CD14-positive monocyte (primary cell): ENCODE measurements around the gene USP46. TPM values are rescaled to one million over a fixed set of nuclear protein-coding genes. Genes with fewer than 3 reads are reported as not detected.

Experiments used
- DNase-seq, 3 donors: peaks; one replicate each; pipeline ENCODE4 v3.0.0-alpha.2; 2011 to 2022
- H2AFZ ChIP-seq: 2 replicates; pipeline ENCODE4 v1.6.0; 2012; ENCODE audit warnings: mild to moderate bottlenecking, low read depth, low read length, inconsistent platforms; ENCODE audit not compliant: insufficient read depth, poor library complexity, severe bottlenecking
- H3K27ac ChIP-seq, 2 donors: 1 replicate in 1 of 2; 2 replicates in 1 of 2; pipeline ENCODE4 v1.5.1; 2012 to 2013; ENCODE audit warnings: low read length in 2 of 2, control low read depth in 1 of 2, inconsistent platforms in 1 of 2, low read depth in 1 of 2, mild to moderate bottlenecking in 1 of 2
- H3K27me3 ChIP-seq, 2 donors: one replicate each; pipeline versions ENCODE4 v1.6.0 to v1.6.1; 2011 to 2013; ENCODE audit warnings: low read length in 2 of 2; ENCODE audit not compliant: control insufficient read depth in 2 of 2, insufficient read depth in 2 of 2
- H3K36me3 ChIP-seq, 2 donors: replicated peaks in 1 of 2; 1 replicate in 1 of 2; 2 replicates in 1 of 2; pipeline versions ENCODE4 v1.5.1 to v1.6.1; 2012 to 2013; ENCODE audit warnings: low read length in 2 of 2, control low read depth in 1 of 2, inconsistent platforms in 1 of 2, mild to moderate bottlenecking in 1 of 2; ENCODE audit not compliant: insufficient read depth in 2 of 2, control insufficient read depth in 1 of 2
- H3K4me1 ChIP-seq, 2 donors: 1 replicate in 1 of 2; 2 replicates in 1 of 2; pipeline versions ENCODE4 v1.5.1 to v1.6.1; 2012 to 2013; ENCODE audit warnings: low read length in 2 of 2, control low read depth in 1 of 2, inconsistent platforms in 1 of 2, mild to moderate bottlenecking in 1 of 2, moderate library complexity in 1 of 2; ENCODE audit not compliant: insufficient read depth in 2 of 2, control insufficient read depth in 1 of 2
- H3K4me2 ChIP-seq: replicated peaks from 2 replicates; pipeline ENCODE3; 2012; ENCODE audit warnings: low read length, moderate library complexity, mild to moderate bottlenecking; ENCODE audit not compliant: poor library complexity, severe bottlenecking; ENCODE audit errors: extremely low read depth
- H3K4me3 ChIP-seq, 3 experiments: fragments of 200-600 bp in 1 of 3; sonication (generic) in 1 of 3; replicated peaks in 1 of 3; 1 replicate in 2 of 3; 2 replicates in 1 of 3; pipeline ENCODE4 v1.5.1; 2011 to 2013; ENCODE audit warnings: low read length in 3 of 3, mild to moderate bottlenecking in 3 of 3, control low read depth in 2 of 3, low read depth in 2 of 3, inconsistent platforms in 1 of 3, moderate library complexity in 1 of 3
- H3K79me2 ChIP-seq: 2 replicates; pipeline ENCODE4 v1.6.0; 2012; ENCODE audit warnings: mild to moderate bottlenecking, control low read depth, inconsistent platforms, low read length, moderate library complexity; ENCODE audit not compliant: insufficient read depth
- H3K9ac ChIP-seq: 2 replicates; pipeline ENCODE4 v1.6.0; 2017; ENCODE audit warnings: low read length, mild to moderate bottlenecking; ENCODE audit not compliant: insufficient read depth, poor library complexity, severe bottlenecking
- H3K9me3 ChIP-seq, 2 donors: replicated peaks in 1 of 2; 1 replicate in 1 of 2; 2 replicates in 1 of 2; pipeline versions ENCODE4 v1.5.1 to v1.6.1; 2012 to 2013; ENCODE audit warnings: low read length in 2 of 2, control low read depth in 1 of 2; ENCODE audit not compliant: control insufficient read depth in 1 of 2, insufficient read depth in 1 of 2
- H4K20me1 ChIP-seq: 2 replicates; pipeline ENCODE4 v1.6.0; 2012; ENCODE audit warnings: mild to moderate bottlenecking, low read length, control low read depth, moderate library complexity; ENCODE audit not compliant: insufficient read depth
- H3K27ac Mint-ChIP-seq, 7 donors: one replicate each; pipeline ENCODE4 v1.8.0; 2020; ENCODE audit warnings: mild to moderate bottlenecking in 7 of 7, mixed read lengths in 7 of 7, moderate library complexity in 6 of 7, inconsistent platforms in 2 of 7
- H3K27me3 Mint-ChIP-seq, 3 donors: one replicate each; pipeline ENCODE4 v1.8.0; 2021 to 2022; ENCODE audit warnings: low read depth in 3 of 3, mild to moderate bottlenecking in 3 of 3, mixed read lengths in 3 of 3, moderate library complexity in 3 of 3, inconsistent platforms in 1 of 3
- H3K36me3 Mint-ChIP-seq, 2 donors: one replicate each; pipeline ENCODE4 v1.8.0; 2020; ENCODE audit warnings: mixed read lengths in 2 of 2, inconsistent platforms in 1 of 2, mild to moderate bottlenecking in 1 of 2
- H3K4me1 Mint-ChIP-seq: one replicate; pipeline ENCODE4 v1.8.0; 2020; ENCODE audit warnings: mild to moderate bottlenecking, mixed read lengths
- H3K4me3 Mint-ChIP-seq, 2 donors: one replicate each; pipeline ENCODE4 v1.8.0; 2020; ENCODE audit warnings: mild to moderate bottlenecking in 2 of 2, mixed read lengths in 2 of 2, moderate library complexity in 1 of 2
- H3K9me3 Mint-ChIP-seq, 7 donors: one replicate each; pipeline ENCODE4 v1.8.0; 2020 to 2022; ENCODE audit warnings: mixed read lengths in 7 of 7, mild to moderate bottlenecking in 6 of 7, moderate library complexity in 6 of 7, inconsistent platforms in 2 of 7
- whole genome bisulfite sequencing: methylation state at CpG from one replicate; pipeline ENCODE4 v1.1.5; 2013; ENCODE audit warnings: missing lambda C conversion rate; ENCODE audit not compliant: insufficient coverage; 5-methylcytosine and 5-hydroxymethylcytosine counted together
- intact Hi-C, 2 donors: fragments of 100-400 bp; cut with micrococcal nuclease; formaldehyde crosslinking; loops; one replicate each; pipeline versions ENCODE4 v1.15.0 to v1.15.1; 2023
- polyA plus RNA-seq, 3 donors: library from polyadenylated mRNA; depleted of rRNA in 1 of 3; unstranded in 2 of 3; stranded (reverse) in 1 of 3; fragments of 300-500 nt in 2 of 3; fragments of >200 nt in 1 of 3; fragmentation: Illumina TruSeq in 2 of 3; gene quantifications; 1 replicate in 2 of 3; 2 replicates in 1 of 3; pipeline ENCODE4 v1.2.3, GENCODE V29; 2012 to 2021
- TF ChIP-seq, protein P1 (sequence below): fragments of 200-600 bp; IDR thresholded peaks from one replicate; pipeline ENCODE4 v1.8.0; 2022; ENCODE audit warnings: antibody characterized with exemption, mild to moderate bottlenecking

USP46 gene
- polyA plus RNA-seq, 3 donors, result 2.3 to 3.9 (median 2.7) TPM

DNA sequence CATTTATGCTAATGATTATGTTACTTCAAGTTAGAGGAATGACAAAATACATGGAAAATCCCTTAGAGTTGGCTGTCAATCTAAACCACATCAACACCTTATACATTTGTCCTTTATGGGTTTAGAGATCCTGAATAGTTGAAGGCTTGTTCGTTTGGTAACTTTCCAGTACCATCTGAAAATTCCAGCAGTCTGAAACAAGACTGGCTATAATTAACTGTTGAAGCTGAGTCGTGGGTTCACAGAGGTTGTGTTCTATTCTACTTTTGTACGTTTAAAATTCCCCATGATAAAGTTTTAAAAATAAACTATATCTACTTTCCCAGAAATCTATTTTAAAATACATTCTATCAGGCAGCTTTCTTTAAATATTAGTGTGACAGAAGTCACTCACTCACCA, 73.0 kb downstream of the USP46 start:
- no peaks in the 10 kb centered on the region for H3K36me3 ChIP-seq
- no peaks in the 10 kb centered on the region for H4K20me1 ChIP-seq
- H3K79me2 ChIP-seq, result no peaks in the 10 kb centered on the region
- Mint-ChIP-seq H3K27me3 (peaks cover 0 to 3% (median 2%) of the 10 kb centered on the region in 3 donors), H3K4me3 (no peak overlapping the region), H3K36me3 (no peaks in the 10 kb centered on the region), H3K27ac (no peak overlapping the region), H3K4me1 (no peaks in the 10 kb centered on the region), H3K9me3 (no peaks in the 10 kb centered on the region)
- no peak overlapping the region for H3K4me2 ChIP-seq
- TF ChIP-seq, protein P1, sequence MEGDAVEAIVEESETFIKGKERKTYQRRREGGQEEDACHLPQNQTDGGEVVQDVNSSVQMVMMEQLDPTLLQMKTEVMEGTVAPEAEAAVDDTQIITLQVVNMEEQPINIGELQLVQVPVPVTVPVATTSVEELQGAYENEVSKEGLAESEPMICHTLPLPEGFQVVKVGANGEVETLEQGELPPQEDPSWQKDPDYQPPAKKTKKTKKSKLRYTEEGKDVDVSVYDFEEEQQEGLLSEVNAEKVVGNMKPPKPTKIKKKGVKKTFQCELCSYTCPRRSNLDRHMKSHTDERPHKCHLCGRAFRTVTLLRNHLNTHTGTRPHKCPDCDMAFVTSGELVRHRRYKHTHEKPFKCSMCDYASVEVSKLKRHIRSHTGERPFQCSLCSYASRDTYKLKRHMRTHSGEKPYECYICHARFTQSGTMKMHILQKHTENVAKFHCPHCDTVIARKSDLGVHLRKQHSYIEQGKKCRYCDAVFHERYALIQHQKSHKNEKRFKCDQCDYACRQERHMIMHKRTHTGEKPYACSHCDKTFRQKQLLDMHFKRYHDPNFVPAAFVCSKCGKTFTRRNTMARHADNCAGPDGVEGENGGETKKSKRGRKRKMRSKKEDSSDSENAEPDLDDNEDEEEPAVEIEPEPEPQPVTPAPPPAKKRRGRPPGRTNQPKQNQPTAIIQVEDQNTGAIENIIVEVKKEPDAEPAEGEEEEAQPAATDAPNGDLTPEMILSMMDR, result no peak
- no peak overlapping the region for H3K9ac ChIP-seq
- no peak for DNase-seq
- H3K9me3 ChIP-seq, result no peaks in the 10 kb centered on the region
- no peak overlapping the region for H3K27ac ChIP-seq
- intact Hi-C loops, result no loop called here
- no peak overlapping the region for H2AFZ ChIP-seq
- H3K4me1 ChIP-seq, result no peaks in the 10 kb centered on the region
- H3K27me3 ChIP-seq, result no peaks in the 10 kb centered on the region
- WGBS, result no CpG with 5 or more reads among the region's 3 CpGs
- H3K4me3 ChIP-seq, result no peak overlapping the region

DNA sequence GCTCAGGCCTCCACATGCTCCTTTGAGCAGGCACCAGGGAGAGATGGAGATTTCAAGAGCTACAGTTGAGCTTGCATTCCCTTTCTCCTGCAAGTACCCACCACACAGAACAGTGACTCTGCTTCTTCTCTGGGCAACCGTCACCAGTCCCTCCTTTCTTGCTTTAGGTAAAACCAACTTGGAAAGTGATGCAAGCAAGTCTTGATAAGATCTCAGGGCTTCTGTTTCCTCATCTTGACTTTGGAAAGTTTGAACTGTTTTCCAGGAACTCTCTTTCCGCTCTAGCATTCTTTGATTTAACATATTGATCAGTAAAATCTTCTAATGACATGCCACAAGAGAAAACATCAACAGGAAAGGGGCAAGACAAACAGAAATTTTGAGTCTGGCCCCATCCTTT, 73.7 kb downstream of the USP46 start:
- Histone ChIP-seq H2AFZ (no peak overlapping the region), H3K9ac (no peak overlapping the region), H3K4me2 (no peak overlapping the region), H3K4me1 (no peaks in the 10 kb centered on the region), H3K27me3 (no peaks in the 10 kb centered on the region), H4K20me1 (no peaks in the 10 kb centered on the region), H3K4me3 (no peak overlapping the region), H3K9me3 (no peaks in the 10 kb centered on the region), H3K36me3 (no peaks in the 10 kb centered on the region), H3K27ac (no peak overlapping the region), H3K79me2 (no peaks in the 10 kb centered on the region)
- TF ChIP-seq, protein P1, result no peak
- DNase-seq, result no peak
- Mint-ChIP-seq H3K27me3 (peaks cover 0 to 3% (median 2%) of the 10 kb centered on the region in 3 donors), H3K4me3 (no peak overlapping the region), H3K9me3 (no peaks in the 10 kb centered on the region), H3K36me3 (no peaks in the 10 kb centered on the region), H3K27ac (no peak overlapping the region), H3K4me1 (no peaks in the 10 kb centered on the region)
- 64% methylated on average over 1 of the region's 2 CpGs for WGBS
- intact Hi-C loops, result no loop called here
